GM18909 (cell line): Measurements from ENCODE around the gene ZSWIM1.
"Not testable (repeated sequence)": the region's sequence is repeated elsewhere in the genome, so short reads cannot be mapped to it uniquely, and the experiment has no call there.

ENCODE experiments used
- ATAC-seq: cut with Tn5 transposase; IDR thresholded peaks from one replicate; pipeline ENCODE4 v1.9.1; 2021; ENCODE audit warnings: mild to moderate bottlenecking; ENCODE audit not compliant: unreplicated experiment, poor library complexity

ZSWIM1 gene

DNA sequence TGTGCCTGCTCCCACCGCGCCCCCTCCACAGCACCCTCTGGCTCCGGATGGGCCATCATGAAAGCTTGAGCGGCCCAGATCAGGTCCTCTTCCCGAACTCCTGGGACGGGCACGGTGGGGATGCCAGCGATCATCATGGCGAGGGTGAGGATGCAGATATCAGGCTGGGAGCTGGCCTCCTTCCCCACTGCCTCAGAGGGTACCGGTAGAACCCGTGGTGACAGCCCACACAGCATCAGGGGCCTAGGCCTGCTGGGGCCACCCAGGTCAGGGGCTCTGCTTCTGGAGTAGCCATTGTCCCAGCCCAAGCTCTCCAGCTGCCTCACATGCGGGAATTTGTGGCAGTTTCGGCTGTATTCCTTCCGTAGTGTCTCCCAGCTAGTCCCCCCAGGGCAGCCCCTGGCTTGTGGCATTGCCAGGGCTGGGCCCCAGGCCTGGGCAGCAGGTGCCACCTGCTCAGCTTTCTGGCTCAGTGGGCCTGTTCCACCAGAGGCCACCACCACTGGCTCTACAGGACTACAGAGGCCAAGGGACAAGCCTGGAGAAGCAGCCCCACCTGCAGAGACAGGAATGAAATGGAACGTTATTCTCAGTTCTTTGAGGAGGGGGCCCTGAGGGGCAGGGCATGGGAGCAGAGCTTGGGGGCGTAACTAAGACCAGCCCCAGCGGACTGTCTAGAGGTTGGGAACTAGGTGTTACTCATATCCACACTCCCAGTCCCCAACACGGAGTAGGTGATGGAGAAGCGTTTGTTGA is 5.7 kb downstream of the ZSWIM1 start:
- no peak for ATAC-seq

DNA sequence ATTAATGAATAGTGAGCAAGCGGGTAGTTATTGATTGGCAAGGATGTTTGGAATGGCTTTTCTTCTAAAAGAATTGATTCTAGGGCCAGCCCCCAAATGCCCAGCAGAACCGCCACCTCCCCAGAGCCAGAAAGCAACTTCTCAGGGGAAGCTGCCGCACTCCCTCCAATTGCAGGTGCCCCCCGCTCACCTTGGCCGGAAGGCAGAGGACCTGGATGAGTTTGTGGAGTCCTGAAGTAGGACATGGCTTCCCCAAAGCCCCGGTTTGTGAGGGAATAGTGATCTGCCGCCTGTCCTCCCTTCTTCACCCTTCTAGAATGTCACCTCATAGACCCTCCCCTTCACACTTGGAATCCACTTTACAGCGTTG is 6.3 kb downstream of the ZSWIM1 start, which contains the start of gene SPATA25:
Gene SPATA25, minus strand, starts transcription at position 277 of the 370 bp plus-strand sequence. Its CDS starts 32 bp downstream, at position 245.
- no peak for ATAC-seq

DNA sequence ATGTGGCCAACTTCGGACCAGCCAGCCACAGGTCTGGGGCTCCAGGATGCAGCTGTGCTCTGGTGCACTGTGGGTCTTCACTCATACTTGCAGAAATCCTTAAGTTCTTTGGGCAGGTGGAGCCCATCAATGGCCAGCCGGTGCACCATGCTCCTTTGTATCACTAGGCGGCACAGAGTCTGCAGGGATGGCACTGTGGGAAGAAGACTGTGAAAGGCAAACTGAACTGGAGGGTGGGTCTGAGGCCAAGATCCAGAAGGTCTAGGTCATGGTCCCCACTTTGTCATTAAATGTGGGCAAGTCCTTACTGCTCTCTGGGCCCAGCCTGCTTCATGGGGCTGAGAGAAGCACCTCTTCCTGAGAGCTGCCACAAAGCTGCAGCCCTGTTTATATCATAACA is 7.7 kb downstream of the ZSWIM1 start:
- no peak for ATAC-seq

DNA sequence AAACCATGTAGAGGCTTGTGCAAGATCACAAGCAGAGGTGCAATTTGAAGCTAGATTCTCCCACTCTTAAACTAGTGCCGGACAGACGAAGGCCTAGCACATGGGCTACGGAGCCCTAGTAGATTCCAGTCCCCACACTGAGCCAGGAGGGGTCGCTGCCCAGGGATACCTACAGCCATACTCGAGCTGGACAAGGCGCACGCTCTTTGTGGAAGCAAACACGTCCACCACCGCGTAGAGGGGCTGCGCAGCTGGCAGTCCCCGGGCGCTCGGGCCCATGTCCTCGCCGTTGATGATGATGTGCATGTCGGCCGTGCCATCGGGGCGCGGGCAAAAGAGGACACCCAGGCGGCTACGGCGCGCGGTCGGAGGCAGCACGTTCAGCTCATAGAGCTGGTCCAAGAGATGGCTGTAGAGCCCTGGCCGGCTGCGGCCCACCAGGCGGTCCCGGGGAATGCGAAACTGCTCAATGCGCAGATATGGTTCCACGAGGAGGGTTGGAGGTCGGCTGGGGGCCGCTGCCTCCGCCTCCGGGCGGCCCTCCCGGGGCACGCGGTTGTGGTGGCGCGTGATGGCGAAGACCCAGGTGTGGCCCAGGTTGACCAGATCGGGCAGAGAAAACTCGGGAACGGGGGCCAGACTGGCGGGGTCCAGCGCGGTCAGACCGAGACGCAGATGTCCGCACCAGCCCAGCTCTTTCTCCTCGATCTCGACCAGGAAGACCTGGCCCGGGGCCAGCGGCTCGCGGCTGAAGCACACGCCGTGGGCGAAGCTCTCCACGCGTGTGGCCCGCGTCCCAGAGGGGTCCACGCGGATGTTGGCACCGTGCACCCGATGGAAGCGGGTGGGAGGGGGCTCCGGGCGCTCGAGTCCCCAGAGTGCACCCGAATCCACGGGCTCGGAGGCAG is 9.3 kb downstream of the ZSWIM1 start:
- ATAC-seq: peak; percentile 35

DNA sequence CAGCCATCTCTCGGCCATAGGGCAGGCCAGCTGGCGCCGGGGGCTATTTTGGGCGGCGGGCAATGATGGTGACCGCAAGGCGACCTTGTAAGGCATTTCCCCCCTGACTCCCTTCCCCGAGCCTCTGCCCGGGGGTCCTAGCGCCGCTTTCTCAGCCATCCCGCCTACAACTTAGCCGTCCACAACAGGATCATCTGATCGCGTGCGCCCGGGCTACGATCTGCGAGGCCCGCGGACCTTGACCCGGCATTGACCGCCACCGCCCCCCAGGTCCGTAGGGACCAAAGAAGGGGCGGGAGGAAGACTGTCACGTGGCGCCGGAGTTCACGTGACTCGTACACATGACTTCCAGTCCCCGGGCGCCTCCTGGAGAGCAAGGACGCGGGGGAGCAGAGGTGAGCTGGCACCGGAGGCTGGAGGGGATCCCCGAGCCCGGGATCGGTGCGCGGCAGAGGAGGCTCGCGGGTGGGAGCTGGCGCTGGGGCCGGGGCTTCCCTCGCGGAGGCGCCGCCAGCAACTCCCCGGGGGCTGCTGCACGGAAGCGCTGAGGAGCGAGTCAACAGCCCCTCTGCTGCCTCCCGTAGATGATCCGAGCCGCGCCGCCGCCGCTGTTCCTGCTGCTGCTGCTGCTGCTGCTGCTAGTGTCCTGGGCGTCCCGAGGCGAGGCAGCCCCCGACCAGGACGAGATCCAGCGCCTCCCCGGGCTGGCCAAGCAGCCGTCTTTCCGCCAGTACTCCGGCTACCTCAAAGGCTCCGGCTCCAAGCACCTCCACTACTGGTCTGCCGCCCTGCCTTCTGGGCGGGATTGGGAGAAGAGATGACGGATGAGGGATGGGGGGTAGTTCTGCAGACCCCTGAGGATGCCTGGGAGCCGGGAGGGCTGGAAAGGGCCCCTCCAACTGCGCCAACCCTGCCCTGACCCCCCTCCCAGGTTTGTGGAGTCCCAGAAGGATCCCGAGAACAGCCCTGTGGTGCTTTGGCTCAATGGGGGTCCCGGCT is 10.3 kb downstream of the ZSWIM1 start, which contains the start of the genes CTSA and NEURL2:
Gene CTSA, plus strand, starts transcription at position 351 of the 999 bp plus-strand sequence. Its CDS starts 234 bp downstream, at position 585.
Gene NEURL2, minus strand, starts transcription at position 224 of the 999 bp plus-strand sequence. Its CDS starts 217 bp downstream, at position 7.
- ATAC-seq: peak; percentile 76

DNA sequence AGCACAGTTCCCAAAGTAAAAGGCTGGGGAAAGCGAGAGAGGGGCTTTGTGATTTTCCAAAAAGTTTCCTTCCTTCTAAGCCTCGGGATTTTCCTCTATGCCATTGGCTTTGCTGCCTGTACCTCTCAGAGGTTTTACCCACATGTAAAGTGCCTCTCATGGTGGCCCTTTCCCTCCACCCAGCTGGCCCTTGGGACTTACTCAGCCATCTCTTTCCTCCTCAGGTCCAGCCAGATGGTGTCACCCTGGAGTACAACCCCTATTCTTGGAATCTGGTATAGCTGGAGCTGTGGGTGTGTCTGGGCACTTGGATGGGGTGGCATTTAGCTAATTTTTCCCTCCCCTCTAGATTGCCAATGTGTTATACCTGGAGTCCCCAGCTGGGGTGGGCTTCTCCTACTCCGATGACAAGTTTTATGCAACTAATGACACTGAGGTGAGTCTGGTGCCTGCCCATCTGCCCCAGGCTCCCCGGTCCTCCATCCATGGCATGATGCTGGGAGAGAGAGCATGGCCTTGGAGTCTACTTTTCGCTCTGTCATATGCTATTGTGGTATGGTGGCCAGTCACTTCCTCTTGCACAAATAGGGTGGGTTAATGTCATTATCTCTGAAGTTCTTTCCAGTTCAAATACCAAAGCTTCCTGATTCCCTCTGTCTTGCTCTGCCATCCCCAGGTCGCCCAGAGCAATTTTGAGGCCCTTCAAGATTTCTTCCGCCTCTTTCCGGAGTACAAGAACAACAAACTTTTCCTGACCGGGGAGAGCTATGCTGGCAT is 11.2 kb downstream of the ZSWIM1 start:
- no peak for ATAC-seq

DNA sequence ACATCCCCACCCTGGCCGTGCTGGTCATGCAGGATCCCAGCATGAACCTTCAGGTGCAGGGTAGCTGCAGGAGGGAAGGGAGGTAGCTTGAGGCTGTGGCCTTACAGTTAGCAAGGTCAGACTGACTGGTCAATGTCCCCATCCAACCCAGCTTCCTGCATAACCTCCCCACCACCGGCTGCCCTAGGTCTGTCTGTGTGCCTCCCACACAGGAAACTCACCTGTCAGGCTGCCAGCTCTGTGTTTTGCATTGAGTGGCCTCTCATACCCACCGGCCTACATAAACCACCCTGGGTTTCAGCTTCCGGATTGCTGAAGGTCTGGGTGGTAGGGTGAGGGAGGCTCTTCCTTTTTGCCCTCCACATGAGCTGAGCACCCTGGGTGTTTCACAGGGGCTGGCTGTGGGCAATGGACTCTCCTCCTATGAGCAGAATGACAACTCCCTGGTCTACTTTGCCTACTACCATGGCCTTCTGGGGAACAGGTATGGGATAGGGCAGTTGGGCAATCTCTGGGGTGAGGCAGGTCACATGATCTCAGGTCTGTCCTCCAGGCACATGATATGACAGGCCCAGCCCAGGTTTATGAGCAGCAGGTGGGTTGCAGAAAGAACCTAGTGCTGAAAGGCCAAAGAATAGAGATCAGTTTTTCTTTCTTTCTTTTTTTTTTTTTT is 11.9 kb downstream of the ZSWIM1 start:
- ATAC-seq: no peak

DNA sequence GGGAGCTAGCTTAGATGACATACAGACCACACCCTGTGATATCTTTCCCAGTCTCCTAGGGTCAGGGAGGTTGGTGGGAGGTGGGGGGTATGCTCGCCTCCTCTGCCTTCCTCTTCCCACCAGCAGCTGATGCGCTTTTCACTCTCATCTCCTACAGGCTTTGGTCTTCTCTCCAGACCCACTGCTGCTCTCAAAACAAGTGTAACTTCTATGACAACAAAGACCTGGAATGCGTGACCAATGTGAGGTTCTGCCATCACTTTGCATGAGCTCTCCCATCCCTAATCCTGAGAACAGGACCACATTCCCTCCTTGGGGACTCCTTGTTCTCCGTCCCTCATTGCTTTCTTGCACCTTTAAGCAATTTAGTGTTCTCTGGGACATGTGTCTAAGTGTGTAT is 12.8 kb downstream of the ZSWIM1 start:
- ATAC-seq: no peak

DNA sequence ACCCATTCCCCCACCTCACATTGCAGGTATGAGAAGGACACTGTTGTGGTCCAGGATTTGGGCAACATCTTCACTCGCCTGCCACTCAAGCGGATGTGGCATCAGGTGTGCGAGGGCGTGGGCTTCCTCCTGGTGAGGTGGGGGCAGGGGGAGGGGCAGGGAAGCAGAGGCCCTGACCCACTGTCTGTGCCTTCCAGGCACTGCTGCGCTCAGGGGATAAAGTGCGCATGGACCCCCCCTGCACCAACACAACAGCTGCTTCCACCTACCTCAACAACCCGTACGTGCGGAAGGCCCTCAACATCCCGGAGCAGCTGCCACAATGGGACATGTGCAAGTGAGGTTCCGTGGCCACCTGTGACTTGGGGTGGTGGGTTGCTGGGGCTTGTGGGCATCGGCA is 13.8 kb downstream of the ZSWIM1 start:
- ATAC-seq: no peak

DNA sequence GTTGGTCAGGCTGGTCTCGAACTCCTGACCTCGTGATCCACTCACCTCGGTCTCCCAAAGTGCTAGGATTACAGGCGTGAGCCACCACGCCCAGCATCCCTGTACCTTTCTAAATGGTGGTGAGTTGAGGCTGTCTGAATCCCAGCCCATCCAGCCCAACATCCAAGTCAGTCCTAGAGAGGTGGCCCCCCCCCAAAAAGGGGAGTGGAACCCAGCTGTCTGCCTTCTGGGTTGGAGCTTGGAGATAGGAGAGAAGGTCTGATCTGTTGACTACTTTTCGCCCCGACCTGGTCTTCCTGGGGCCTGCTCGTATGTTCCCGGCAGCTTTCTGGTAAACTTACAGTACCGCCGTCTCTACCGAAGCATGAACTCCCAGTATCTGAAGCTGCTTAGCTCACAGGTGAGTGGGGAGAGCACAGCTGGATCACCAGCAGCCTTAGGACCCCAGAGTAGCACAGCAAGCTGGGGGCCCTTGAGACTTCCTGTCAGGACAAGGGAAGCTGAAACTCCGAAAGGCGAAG is 15.7 kb downstream of the ZSWIM1 start:
- ATAC-seq: no peak

DNA sequence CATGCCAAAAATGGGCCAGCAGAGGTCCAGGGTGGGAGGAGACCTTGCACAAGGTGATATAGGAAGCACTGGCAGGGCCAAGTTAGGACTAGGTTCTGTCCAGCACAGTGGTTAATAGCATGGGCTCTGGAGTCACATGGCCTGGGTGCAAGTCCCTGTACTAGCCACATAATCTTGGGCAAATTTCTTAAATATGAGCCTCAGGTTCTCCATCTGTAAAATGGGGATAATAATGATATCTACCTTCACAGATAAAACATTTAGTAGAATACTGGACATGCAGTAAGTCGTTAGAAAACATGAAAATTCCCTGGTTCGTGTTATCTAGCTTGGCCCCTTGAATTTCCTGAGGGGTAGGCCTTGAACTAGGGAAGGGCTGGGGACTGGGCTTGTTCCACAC is 16.3 kb downstream of the ZSWIM1 start:
- no peak for ATAC-seq

DNA sequence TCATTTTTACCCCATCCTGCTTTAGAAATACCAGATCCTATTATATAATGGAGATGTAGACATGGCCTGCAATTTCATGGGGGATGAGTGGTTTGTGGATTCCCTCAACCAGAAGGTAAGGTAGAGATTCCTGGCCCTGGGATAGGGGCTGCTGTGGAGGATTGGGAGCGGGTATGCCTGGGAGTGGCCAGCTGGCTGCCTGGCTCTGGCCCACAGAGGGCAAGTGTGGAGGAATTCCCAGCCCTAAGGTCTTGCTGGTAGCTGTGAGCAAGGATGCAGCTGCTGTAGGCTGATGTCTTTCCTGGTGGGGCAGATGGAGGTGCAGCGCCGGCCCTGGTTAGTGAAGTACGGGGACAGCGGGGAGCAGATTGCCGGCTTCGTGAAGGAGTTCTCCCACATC is 16.7 kb downstream of the ZSWIM1 start:
- ATAC-seq: no peak

DNA sequence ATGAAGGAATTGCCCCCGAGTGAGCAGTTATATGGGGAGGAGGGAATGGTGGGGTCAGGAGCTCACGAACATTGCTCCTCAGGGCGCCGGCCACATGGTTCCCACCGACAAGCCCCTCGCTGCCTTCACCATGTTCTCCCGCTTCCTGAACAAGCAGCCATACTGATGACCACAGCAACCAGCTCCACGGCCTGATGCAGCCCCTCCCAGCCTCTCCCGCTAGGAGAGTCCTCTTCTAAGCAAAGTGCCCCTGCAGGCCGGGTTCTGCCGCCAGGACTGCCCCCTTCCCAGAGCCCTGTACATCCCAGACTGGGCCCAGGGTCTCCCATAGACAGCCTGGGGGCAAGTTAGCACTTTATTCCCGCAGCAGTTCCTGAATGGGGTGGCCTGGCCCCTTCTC is 17.3 kb downstream of the ZSWIM1 start:
- no peak for ATAC-seq

DNA sequence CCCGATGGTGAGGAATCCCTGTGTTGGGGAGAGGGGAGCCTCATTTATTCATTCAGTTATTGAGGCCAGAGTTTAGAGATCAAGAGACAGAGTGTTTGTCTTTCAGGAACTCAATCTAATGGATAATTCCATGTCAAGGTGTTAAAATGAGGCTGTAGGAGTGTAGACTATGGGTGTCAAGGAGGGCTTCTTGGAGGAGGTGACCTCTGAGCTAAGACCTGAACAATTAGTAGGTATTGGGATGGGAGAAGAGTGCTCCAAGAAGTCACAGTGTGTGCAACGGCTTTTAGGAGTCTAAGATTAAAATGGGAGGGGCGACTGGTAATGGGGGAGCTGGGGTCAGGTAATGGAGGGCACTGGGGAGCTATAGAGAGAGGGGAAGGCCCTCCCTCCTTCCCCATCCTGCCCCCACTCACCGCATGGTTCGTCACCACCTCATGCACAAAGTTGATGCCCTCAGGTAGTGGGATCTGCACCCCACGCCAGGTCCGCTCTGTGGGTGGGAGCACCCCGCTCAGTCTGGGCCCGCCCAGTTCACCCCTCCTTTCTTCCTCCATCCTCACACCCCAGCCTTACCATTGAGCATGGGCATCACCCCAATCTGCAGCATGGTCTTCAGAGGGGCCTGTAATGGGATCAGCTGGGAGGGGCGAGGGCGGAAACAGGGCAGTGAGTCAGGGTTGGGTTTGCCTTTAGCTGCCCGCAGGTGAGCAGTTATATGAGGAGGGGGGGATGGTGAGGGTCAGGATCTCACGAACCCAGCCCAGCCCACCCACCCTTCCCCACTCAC is 18.2 kb downstream of the ZSWIM1 start:
- ATAC-seq: no peak

DNA sequence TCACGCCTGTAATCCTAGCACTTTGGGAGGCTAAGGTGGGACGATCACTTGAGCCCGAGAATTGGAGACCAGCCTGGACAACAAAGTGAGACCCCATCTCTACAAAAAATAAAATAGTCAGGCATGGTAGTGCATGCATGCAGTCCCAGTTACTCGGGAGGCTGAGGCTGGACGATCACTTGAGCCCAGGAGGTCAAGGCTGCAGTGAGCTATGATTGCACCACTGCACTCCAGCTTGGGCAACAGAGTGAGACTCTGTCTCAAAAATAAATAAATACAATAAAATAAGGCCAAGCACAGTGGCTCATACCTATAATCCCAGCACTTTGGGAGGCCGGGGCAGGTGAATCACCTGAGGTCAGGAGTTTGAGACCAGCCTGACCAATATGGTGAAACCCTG is 20.3 kb downstream of the ZSWIM1 start:
- not testable (repeated sequence) for ATAC-seq

DNA sequence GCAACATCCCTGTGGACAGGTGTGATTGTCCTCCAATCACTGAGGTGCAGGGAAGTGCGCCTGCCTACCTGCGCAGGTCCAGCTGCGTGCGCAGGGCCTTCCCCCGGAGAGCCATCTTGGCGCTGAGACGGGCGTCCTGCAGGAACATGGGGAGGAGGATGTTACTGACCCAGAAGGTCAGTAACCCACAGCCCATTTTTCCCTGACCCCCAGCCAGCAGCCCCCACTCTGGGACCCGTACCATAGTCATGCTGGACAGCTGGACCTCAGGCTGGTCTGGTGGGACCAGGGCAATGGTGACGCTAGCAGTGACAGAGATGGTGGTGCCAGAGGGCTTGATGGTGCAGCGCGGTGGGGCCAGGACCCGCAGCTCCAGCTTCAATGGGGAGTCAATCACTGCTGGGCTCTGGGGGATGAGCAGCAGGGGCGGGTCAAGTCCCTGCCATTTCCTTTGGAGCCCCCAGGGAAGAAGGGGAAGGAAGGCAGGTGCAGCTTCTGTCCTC is 21.2 kb downstream of the ZSWIM1 start:
- no peak for ATAC-seq
